NB4 (cell line): Measurements from ENCODE around the gene SRC.

Experiments
- DNase-seq: peaks from one replicate; pipeline ENCODE4 v3.0.0; 2010; ENCODE audit warnings: low read depth
- H3K4me3 ChIP-seq: one replicate; pipeline ENCODE4 v1.5.1; 2011; ENCODE audit warnings: mild to moderate bottlenecking, low read depth, low read length, moderate library complexity
- MAX ChIP-seq: IDR thresholded peaks from 2 replicates; pipeline ENCODE4 v1.6.1; 2011; ENCODE audit warnings: low read depth, low read length
- MYC ChIP-seq: IDR thresholded peaks from 2 replicates; pipeline ENCODE4 v1.6.1; 2011; ENCODE audit warnings: low read depth, low read length
- POLR2A ChIP-seq: IDR thresholded peaks from 2 replicates; pipeline ENCODE4 v1.6.1; 2011; ENCODE audit warnings: mild to moderate bottlenecking; ENCODE audit not compliant: insufficient read length; ENCODE audit errors: extremely low read depth
- TF ChIP-seq, protein P1 (sequence below): IDR thresholded peaks from one replicate; pipeline ENCODE4 v1.5.1; 2012; ENCODE audit warnings: low read depth, low read length

Gene SRC

GRCh38 chr20:37406010-37406998 lies 60.4 kb downstream of the SRC start:
- peak overlapping the region; percentile 44 for H3K4me3 ChIP-seq
- TF ChIP-seq MYC (peak; percentile 95), MAX (peak; percentile 96), POLR2A (peak; percentile 64)
- TF ChIP-seq, protein P1, sequence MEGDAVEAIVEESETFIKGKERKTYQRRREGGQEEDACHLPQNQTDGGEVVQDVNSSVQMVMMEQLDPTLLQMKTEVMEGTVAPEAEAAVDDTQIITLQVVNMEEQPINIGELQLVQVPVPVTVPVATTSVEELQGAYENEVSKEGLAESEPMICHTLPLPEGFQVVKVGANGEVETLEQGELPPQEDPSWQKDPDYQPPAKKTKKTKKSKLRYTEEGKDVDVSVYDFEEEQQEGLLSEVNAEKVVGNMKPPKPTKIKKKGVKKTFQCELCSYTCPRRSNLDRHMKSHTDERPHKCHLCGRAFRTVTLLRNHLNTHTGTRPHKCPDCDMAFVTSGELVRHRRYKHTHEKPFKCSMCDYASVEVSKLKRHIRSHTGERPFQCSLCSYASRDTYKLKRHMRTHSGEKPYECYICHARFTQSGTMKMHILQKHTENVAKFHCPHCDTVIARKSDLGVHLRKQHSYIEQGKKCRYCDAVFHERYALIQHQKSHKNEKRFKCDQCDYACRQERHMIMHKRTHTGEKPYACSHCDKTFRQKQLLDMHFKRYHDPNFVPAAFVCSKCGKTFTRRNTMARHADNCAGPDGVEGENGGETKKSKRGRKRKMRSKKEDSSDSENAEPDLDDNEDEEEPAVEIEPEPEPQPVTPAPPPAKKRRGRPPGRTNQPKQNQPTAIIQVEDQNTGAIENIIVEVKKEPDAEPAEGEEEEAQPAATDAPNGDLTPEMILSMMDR = no peak
- DNase-seq = peak; percentile 72

DNA sequence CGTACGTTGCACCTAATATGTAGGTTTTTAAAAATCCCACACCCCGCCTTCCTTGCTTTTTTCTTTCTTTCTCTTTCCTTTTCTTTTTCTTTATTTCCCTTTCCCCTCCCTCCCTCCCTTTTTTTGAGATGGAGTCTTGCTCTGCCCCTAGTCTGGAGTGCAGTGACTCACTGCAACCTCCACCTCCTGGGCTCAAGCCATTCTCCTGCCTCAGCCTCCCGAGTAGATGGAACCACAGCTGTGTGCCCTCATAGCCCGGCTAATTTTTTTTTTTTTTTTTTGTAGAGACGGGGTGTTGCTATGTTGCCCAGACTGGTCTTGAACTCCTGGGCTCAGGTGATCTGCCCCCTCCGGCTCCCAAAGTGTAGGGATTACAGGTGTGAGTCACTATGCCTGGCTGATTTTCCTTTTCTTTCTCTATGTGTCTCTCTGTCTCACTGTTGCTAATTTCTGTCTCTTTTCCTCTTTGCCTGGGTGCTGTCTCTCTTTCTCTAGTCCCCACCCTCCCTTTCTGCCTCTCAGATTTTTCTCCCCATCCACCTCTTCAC lies 61.2 kb downstream of the SRC start:
- peak overlapping the region; percentile 44 for H3K4me3 ChIP-seq
- no peak for DNase-seq
- TF ChIP-seq MAX (no peak), POLR2A (no peak)

GRCh38 chr20:37407573-37408002 lies 61.6 kb downstream of the SRC start:
- TF ChIP-seq MAX = no peak
- no peak for TF ChIP-seq POLR2A
- TF ChIP-seq MYC = no peak
- TF ChIP-seq, protein P1 = no peak
- no peak for DNase-seq
- H3K4me3 ChIP-seq = no peak overlapping the region

- DNase-seq = no peak
- TF ChIP-seq, protein P1 = no peak
- 0 out of 2 replicates have a peak, but pooled peaks have one; percentile 29 for TF ChIP-seq MAX
- H3K4me3 ChIP-seq = no peak overlapping the region
Observed at GRCh38 chr20:37408302-37409193, 62.6 kb downstream of the SRC start.

- TF ChIP-seq MYC = no peak
- TF ChIP-seq MAX = no peak
- no peak for TF ChIP-seq POLR2A
- TF ChIP-seq, protein P1 = no peak
- no peak overlapping the region for H3K4me3 ChIP-seq
- DNase-seq = no peak
Observed at GRCh38 chr20:37411408-37412219, 65.7 kb downstream of the SRC start.
